ENCODE measurements around the gene CFAP46.

CFAP46 gene

GRCh38 chr10:132977076-132977475 lies 34.7 kb upstream of the CFAP46 start:
- Histone ChIP-seq H3K27ac (no peak overlapping the region), H3K27me3 (ENCODE audit: insufficient read depth, low read depth, severe bottlenecking) (no peaks in the 10 kb centered on the region), H3K9me3 (ENCODE audit: severe bottlenecking) (no peaks in the 10 kb centered on the region), H3K4me3 (ENCODE audit: low read depth, low read length) (no peak overlapping the region), H3K36me3 (no peaks in the 10 kb centered on the region)
- no peak for DNase-seq
- no peak for TF ChIP-seq CTCF (IDR thresholded peaks at IDR 0.05; ENCODE audit: low read depth, low read length)

- Histone ChIP-seq H3K27ac (no peak overlapping the region), H3K27me3 (ENCODE audit: insufficient read depth, low read depth, severe bottlenecking) (no peaks in the 10 kb centered on the region), H3K4me3 (ENCODE audit: low read depth, low read length) (no peak overlapping the region), H3K9me3 (ENCODE audit: severe bottlenecking) (no peaks in the 10 kb centered on the region), H3K36me3 (no peaks in the 10 kb centered on the region)
- no peak for TF ChIP-seq CTCF (IDR thresholded peaks at IDR 0.05; ENCODE audit: low read depth, low read length)
- DNase-seq: no peak
These were observed 33.7 kb upstream of the CFAP46 start for GRCh38 chr10:132975831-132976682.

DNA sequence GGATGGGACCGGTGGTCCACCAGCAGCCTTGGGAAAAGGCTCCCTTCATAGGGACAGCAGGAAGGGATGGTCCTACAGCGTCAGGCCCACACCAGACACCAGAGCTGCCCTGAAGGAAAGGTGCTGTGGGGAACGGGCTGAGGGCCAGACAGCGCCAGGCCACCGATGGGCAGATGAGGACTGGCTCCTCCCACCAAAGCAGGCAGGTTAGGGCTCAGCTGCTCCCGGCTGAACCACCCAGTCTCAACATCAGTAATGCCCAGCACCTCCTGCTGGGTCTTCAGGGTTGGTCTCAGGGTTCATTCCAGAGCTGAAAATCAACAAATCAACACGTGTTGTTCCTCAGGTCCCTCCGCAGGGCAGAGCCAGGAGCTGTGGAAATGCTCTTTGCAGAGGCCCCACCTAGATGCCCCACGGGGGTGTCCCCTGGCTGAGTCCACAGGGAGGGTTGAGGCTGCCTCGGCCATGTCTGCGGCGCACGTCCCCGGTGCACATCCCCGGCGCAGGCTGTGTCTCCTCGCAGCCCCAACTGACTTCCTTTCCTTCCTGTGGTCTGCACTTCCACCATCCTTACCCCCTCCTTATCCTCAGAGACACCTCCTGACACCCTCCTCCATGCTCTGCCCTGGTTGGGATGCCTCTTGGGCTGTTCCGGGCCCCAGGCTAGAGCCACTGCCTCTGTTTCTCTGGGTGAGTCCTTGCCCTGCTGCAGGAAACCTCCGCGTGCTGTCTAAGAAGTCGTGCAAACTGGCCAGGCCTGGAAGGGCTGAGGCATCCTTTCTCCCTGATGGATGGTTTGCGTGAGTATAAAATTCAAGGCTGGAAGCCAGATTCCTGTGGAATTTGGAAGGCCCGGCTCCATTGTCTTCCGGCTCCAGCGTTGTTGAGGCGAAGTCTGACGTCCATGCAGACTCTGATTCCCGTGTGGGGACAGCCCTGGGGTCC lies 32.8 kb upstream of the CFAP46 start:
- H3K27me3 ChIP-seq (ENCODE audit: insufficient read depth, low read depth, severe bottlenecking): no peaks in the 10 kb centered on the region
- no peaks in the 10 kb centered on the region for H3K9me3 ChIP-seq (ENCODE audit: severe bottlenecking)
- TF ChIP-seq CTCF (IDR thresholded peaks at IDR 0.05; ENCODE audit: low read depth, low read length): no peak
- no peak for DNase-seq
- H3K36me3 ChIP-seq: no peaks in the 10 kb centered on the region
- no peak overlapping the region for H3K4me3 ChIP-seq (ENCODE audit: low read depth, low read length)
- no peak overlapping the region for H3K27ac ChIP-seq

GRCh38 chr10:132974249-132974796 lies 32.0 kb upstream of the CFAP46 start:
- H3K27ac ChIP-seq: no peak overlapping the region
- no peaks in the 10 kb centered on the region for H3K27me3 ChIP-seq (ENCODE audit: insufficient read depth, low read depth, severe bottlenecking)
- no peak overlapping the region for H3K4me3 ChIP-seq (ENCODE audit: low read depth, low read length)
- TF ChIP-seq CTCF (IDR thresholded peaks at IDR 0.05; ENCODE audit: low read depth, low read length): no peak
- H3K9me3 ChIP-seq (ENCODE audit: severe bottlenecking): no peaks in the 10 kb centered on the region
- H3K36me3 ChIP-seq: no peaks in the 10 kb centered on the region
- DNase-seq: no peak

DNA sequence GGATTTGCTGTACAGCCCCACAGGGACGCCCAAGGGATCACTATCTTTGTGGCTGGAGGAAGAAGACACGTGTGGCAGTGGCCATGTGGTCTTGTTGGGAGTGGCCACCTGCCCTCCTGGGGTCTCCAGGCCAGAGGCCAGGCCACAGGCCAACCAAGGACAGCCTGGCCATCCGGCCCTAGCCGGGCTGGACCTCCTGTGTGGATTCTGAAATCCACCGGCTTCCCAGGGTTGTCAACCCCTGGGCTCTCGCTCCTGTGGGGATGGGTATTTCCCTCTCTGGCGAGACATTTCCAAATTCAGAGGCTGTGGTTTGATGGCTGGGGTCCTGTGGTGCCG lies 31.5 kb upstream of the CFAP46 start:
- Histone ChIP-seq H3K36me3 (no peaks in the 10 kb centered on the region), H3K27ac (no peak overlapping the region), H3K4me3 (ENCODE audit: low read depth, low read length) (no peak overlapping the region), H3K27me3 (ENCODE audit: insufficient read depth, low read depth, severe bottlenecking) (no peaks in the 10 kb centered on the region), H3K9me3 (ENCODE audit: severe bottlenecking) (no peaks in the 10 kb centered on the region)
- no peak for TF ChIP-seq CTCF (IDR thresholded peaks at IDR 0.05; ENCODE audit: low read depth, low read length)
- DNase-seq: no peak
